Occipital lobe (tissue), 3 donors: Measurements from ENCODE around the gene EXD2. TPM values are rescaled to one million over a fixed set of nuclear protein-coding genes. Genes with fewer than 3 reads are reported as not detected.
"Not testable (repeated sequence)": the region's sequence is repeated elsewhere in the genome, so short reads cannot be mapped to it uniquely, and the experiment has no call there.

ENCODE experiments used
- DNase-seq: peaks from one replicate; lab custom pipeline; 2025; lab: John Stamatoyannopoulos, UW
- small RNA-seq: library from RNA; depleted of rRNA; stranded (forward); fragments of <200 nt; gene quantifications from one replicate; pipeline ENCODE3, GENCODE V24; 2014
- total RNA-seq: library from RNA; depleted of rRNA; stranded (reverse); fragments of >200 nt; gene quantifications from one replicate; pipeline ENCODE4 v1.2.3, GENCODE V29; 2014

Gene EXD2
- total RNA-seq, 1 donor from 2014 or later: 50.1 TPM

DNA sequence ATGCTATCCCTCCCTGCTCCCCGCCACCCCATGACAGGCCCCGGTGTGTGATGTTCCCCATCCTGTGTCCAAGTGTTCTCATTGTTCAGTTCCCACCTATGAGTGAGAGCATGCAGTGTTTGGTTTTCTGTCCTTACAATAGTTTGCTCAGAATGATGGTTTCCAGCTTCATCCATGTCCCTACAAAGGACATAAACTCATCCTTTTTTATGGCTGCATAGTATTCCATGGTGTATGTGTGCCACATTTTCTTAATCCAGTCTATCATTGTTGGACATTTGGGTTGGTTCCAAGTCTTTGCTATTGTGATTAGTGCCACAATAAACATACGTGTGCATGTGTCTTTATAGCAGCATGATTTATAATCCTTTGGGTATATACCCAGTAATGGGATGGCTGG lies 86.1 kb downstream of the EXD2 start:
- DNase-seq: not testable (repeated sequence)

DNA sequence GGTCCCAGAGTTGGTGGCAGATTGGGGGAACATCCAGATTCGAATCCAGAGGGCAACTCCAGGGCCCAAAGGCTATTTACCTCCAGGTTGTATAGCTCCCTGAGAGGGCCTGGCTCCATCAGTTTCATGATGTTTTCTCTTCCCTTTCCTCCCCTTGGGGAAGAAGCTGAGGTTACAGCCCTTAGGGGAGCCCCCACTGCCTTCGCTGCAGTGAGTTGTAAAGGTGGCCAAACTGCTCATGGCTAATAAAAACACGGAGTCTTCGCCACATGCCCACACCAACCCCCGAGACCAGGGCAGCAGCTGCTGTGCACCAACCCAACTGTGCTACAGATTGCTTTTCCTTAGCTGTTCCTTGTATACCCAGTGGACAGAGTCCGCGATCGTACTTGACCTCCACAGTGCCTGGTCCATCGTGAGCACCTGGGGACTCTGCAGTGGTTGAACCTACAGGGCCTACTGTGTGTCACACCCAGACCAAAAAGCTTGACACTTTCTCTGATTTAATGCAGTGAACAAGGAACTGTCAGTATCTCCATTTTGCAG lies 89.5 kb downstream of the EXD2 start:
- no peak for DNase-seq

DNA sequence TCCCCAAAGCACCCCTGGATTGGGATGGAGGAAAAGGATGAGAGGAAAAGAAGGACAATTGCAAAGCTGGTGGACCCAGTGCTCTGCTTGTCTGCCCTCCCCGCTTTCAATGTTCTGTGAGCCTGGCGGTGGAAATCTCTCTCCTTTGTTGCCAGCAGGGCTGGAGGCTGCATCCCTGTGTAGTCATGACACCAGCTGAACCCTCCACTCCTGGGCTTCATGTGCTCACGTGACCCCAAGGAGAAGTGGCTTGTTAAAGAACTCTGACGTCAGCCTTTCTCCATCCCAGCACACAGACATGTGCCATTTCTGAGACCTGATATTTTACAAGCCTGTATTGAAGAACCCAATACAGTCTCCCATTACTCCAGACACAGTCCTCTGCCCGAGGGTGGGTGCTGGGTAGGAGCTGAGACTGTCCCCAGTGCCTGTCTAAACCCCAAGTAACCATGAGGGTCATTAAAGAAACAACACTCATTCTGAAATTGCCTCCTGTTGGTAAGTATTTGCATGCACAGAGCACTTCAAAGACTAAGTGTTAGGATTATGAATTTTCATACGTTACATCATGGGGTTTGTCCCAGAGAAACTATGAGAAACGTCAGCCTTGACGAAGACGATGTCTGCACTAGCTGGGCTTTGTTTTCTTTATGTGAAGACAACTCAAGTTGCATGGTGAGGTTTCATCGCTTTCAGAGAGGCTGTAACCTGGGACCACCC lies 90.3 kb downstream of the EXD2 start:
- DNase-seq: no peak

DNA sequence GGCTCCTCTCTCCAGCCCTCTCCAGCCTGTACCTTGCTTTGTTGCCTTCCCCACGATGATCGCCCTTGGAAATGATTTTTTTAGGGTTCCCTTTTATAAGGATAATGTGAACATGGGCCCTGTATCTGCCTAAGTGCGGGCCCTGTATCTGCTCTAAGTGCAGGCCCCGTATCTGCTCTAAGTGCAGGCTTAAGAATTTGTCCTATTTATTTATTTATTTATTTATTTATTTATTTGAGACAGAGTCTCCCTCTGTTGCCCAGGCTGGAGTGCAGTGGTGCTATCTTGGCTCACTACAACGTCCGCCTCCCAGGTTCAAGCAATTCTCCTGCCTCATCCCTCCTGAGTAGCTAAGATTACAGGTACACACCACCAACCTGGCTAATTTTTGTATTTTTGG lies 91.2 kb downstream of the EXD2 start:
- DNase-seq: no peak

DNA sequence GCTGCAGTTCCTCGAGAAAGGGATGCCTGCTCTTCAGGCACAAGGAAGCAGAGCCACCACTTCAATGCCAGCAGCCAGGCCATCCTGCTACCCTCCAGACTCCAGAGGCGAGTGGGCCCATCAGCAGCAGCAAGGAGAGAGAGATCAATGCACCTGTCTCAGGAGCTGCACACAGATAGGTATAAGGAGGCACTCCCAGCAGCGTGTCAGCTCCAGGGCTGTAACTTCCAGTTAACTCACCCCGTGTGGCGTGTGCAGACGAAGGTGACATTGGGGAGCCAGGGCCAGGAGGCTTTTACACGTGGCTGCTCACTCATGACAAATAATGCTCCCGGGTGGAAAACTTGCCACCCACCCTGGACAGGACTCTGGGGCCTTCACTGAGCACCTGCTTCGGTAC lies 92.9 kb downstream of the EXD2 start:
- no peak for DNase-seq

DNA sequence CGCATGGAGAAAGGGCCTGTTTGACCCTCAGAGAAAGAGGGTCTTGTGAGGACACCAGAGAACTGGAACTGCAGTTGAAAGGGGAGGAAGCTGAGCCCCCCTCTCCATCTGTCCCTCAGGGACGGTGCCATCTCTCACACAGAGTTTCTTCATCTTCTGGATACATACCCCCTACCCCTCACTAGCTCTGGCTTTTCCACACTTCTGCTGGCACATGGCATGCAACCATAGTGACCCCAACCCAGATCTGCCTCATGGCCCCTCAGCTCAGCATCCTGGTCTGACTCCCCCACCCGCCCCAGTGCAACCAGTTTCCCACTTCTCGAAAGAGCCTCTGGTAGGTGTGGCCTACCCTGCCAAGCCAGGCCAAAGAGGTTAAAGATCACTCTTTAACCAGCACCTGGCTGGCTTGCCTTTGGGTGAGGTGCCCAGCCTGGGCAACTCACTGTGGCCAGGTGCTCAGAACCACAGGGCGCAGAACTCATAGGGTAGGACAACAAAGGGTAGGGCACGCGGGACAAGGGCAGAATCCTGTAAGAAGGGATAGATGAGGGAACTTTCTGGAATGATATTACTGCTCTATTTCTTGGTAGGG lies 94.5 kb downstream of the EXD2 start:
- no peak for DNase-seq

DNA sequence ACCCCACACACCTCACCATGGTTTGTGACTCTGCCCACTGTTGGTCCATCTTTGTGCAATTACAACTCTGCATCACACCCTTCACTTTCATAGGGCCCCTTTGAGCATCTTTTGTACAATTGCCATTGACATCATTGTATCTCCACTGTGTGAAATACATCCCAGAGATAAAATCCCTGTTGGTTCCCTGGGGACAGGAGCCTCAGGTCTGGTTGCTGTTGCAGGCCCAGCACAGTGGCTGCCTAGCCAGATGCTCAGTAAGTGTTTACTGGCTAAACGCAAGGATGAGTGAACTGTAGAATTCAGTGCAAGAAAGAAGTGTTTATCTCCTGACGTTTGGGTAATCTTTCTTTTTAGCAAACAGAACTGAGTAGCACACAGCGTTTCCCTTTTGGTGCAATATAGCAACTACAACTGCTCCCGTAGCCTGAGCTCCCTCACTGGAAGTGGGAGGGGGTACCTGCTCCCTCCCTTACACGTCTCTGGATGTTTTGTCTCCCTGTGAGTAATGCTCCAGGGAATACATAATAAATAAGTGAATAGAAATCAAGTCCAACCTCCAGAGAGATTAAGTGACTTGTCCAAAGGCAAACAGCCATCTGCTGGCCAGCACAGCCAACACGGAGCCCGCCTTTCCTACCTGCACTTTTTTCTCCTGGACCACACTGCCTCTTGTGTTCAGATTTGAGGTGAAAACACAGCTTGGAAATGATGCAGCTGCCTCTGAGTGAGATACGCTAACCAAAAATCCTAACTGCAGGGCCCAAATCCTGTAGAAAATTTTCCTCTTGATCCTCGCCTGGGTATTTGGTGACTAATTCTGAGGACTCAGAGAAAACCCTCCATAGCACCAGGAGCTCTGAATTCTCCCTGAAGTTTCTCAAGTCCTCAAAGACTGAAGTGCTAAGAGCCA lies 96.1 kb downstream of the EXD2 start:
- DNase-seq: peak; percentile 41

DNA sequence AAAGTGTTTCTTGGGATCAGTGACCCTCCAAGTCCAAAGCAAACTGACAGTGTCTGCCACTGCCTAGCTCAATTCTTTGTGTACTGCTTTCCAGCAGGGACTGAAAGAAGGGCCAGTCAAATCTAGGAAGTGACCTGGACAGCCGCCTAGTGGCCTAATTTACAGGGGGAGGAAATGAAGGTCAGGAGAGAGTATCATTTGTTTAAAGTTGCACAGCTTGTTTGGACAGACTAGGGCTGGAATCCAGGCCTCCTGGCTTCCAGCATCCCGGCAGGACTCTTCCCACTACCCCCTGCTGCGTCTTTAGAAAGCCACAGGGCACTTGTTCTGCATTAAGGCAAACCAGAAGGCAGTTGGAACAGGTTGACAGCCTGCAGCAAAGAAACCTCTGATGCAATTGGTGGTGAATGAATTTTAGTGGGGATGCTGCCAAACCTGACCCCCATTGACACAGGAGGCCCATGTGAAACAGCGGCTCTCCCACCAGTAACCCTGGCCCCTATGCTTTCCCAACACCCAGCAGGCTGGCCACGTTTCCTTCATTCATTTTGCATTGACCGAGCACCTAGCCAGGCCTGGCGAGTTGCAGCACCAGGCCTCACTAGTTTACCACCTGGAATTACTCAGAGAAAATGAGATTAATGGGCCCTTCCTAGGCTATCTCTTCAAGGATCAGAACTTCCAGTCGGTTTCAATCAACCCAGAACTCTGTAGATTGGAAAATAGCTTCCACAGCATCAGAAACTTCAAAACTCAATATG lies 96.9 kb downstream of the EXD2 start:
- DNase-seq: no peak

DNA sequence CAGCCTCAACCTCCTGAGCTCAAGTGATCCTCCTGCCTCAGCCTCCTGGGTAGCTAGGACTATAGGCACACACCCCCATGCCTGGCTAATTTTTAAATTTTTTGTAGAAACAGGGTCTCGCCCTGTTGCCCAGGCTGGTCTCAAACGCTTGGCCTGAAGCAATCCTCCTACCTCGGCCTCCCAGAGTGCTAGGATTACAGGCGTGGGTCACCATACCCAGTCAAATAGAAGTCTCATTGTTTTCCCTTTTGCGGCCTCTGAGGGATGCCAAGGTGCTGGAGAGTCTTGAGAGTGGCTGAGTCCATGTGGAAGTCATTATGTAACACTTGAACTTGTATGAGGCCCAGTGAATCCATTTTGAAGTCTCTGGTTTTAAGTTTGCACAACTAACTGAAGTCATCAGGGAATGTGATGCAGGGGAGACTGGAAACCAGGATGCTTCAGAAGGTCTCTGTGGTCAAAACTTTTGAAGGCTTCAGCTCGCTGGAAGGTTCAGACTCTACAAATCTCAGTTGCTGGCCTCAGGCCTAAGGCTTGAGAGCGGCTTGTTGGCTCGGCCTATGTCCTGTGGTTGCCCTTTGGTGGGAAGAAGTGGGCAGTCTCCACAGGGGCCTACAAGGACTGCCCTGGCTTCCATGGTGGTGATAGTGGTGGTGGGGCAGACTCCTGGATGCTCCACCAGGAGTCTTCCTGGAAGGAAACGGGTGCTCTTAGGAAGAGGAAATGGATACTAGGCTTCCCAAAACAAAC lies 97.8 kb downstream of the EXD2 start:
- DNase-seq: no peak

DNA sequence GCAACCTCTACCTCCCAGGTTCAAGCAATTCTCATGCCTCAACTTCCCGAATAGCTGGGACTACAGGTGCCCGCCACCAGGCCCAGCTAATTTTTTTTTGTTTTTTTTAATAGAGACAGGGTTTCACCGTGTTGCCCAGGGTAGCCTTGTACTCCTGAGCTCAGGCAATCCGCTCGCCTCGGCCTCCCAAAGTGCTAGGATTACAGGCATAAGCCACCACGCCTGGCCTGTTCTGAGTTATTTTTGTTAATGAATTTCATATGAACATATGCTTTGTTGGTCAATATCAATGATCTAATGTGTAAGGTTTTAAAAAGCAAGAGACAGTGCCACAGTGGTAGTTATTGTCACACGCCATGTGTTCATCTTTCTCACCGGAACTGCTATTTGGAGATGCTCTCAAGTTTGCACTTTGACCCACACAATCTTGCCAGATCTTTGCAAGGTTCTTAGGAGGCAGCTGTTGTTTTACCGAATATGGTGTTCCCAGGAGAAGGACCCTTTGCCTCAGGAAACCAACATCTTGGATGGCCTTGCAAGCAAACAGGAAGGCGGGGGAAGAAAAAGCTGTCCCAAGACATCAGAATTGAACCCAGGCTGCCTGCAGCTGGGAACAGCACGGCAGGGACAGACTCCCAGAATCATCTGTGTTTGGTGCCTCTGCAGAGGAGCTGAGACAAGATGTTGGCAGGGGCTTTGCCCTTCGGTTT lies 98.7 kb downstream of the EXD2 start:
- DNase-seq: no peak

DNA sequence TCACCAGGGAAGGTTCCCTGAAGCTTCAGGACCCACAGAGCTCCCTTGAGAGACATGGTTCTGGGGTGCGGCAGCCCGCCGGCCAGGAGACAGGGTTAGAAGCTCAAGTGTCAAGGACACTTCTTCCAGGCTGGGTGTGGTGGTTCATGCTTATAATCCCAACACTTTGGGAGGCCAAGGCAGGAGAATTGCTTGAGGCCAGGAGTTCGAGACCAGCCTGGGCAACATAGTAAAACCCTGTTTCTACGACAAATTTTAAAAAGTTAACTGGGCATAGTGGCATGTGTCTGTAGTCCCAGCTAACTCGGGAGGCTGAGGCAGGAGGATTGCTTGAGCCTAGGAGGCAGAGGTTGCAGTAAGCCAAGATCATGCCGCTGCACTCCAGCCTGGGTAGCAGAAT lies 99.6 kb downstream of the EXD2 start:
- DNase-seq: not testable (repeated sequence)

DNA sequence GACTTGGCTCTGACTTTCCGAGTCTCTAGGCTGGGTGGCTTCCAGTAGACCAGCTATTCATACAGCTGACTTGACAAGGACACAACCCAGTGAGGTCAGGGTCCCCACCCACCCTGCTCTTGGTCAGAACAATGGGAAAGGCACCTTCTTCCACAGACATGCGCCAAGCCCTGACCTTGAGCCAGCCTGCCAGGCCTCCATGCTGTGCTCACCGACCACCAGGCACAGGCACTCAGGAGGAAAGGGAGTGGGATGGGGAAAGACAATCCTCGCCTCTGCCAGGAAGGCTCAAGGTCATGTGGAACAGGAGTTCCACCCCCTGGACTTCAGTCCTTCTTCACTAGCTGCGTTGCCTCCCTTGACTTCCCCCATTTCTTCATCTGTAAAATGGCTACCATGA lies 100.1 kb downstream of the EXD2 start:
- no peak for DNase-seq

DNA sequence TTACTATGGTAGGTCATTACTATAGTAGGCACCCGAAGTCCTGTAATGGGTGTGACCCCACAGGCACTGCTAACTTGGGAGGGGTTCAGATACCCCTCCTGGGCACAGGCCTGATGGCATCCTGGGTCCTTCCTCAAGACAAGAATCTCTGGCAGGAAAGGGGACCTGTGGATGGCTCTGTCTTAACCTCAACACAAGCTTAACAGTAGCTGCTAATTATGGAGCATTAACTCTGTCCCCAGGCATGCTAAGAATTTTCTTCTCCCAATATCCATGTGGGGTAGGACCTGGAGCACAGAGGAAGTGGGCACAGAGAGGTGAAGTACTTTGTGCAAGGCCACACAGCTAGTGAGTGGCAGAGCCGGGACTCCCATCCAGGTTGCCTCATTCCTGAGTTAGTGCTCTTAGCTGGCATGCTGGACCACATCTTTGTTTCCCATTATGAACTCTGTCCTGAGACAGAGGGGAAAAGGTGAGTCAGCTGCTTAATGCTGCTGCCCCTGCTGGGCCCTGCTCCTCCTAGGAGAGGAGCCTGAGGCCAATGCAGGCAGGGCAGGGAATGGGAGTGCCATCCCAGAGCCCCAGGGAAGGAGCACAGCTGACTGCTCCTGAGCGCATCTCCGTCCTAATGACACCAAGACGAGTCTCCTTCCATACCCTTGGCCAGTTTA lies 100.7 kb downstream of the EXD2 start:
- DNase-seq: no peak

Small RNAs within 50 kb of the gene (small RNA-seq; reads per million reads assigned to genes)
- gene RF00019: not detected

Other genes with a start within 250 kb of the EXD2 start
- 12.2 TPM for gene ACTN1, start 212.2 kb upstream of the EXD2 start, total RNA-seq
- gene DCAF5, start 38.4 kb upstream of the EXD2 start, total RNA-seq: 37.1 TPM
- gene GALNT16, start 68.7 kb downstream of the EXD2 start, total RNA-seq: 5.5 TPM
- gene ERH, start 206.8 kb downstream of the EXD2 start, total RNA-seq: 89.1 TPM
- 120 TPM for gene SLC39A9, start 207.2 kb downstream of the EXD2 start, total RNA-seq